Glutamatergic neuron (in vitro differentiated cells): ENCODE measurements around the gene MAGI1. TPM values are rescaled to one million over a fixed set of nuclear protein-coding genes. Genes with fewer than 3 reads are reported as not detected.

ENCODE experiments used
- DNase-seq: peaks from one replicate; pipeline ENCODE4 v3.0.0; 2022
- H3K27ac Mint-ChIP-seq: one replicate; pipeline ENCODE4 v1.8.0; 2020; ENCODE audit warnings: mild to moderate bottlenecking, mixed read lengths, inconsistent platforms; ENCODE audit not compliant: unreplicated experiment
- H3K27me3 Mint-ChIP-seq: one replicate; pipeline ENCODE4 v1.8.0; 2020; ENCODE audit warnings: mild to moderate bottlenecking, moderate library complexity, mixed read lengths, inconsistent platforms; ENCODE audit not compliant: unreplicated experiment
- H3K36me3 Mint-ChIP-seq: one replicate; pipeline ENCODE4 v1.8.0; 2020; ENCODE audit warnings: mild to moderate bottlenecking, mixed read lengths, inconsistent platforms; ENCODE audit not compliant: unreplicated experiment
- H3K4me1 Mint-ChIP-seq: one replicate; pipeline ENCODE4 v1.8.0; 2020; ENCODE audit warnings: mild to moderate bottlenecking, low read depth, mixed read lengths, inconsistent platforms; ENCODE audit not compliant: unreplicated experiment
- H3K4me3 Mint-ChIP-seq: one replicate; pipeline ENCODE4 v1.8.0; 2020; ENCODE audit warnings: mild to moderate bottlenecking, mixed read lengths, inconsistent platforms; ENCODE audit not compliant: unreplicated experiment
- H3K9me3 Mint-ChIP-seq: one replicate; pipeline ENCODE4 v1.8.0; 2020; ENCODE audit warnings: mild to moderate bottlenecking, moderate library complexity, mixed read lengths, inconsistent platforms; ENCODE audit not compliant: unreplicated experiment
- CTCF ChIP-seq: fragments of 200-600 bp; sonication (generic); IDR thresholded peaks from one replicate; pipeline ENCODE4 v1.5.0; 2021; ENCODE audit not compliant: partially characterized antibody, unreplicated experiment
- total RNA-seq: library from RNA; stranded (reverse); fragmentation: NEBNext Ultra II Directional; extraction: Animal tissue kit (Norgen Biotek cat#: 25700); gene quantifications from one replicate; pipeline ENCODE4 v1.2.1, GENCODE V29; 2021; ENCODE audit not compliant: unreplicated experiment

MAGI1 gene
- total RNA-seq, 1 donor from 2014 or later: 46.5 TPM

GRCh38 chr3:65807225-65807624 is 231.5 kb downstream of the MAGI1 start:
- peaks cover 11% of the 10 kb centered on the region for H3K36me3 Mint-ChIP-seq
- TF ChIP-seq CTCF: no peak
- H3K27ac Mint-ChIP-seq: no peak overlapping the region
- no peaks in the 10 kb centered on the region for H3K27me3 Mint-ChIP-seq
- peaks cover 4% of the 10 kb centered on the region for H3K9me3 Mint-ChIP-seq
- no peak for DNase-seq
- H3K4me1 Mint-ChIP-seq: peaks cover 3% of the 10 kb centered on the region
- H3K4me3 Mint-ChIP-seq: no peak overlapping the region

- Mint-ChIP-seq H3K9me3 (peaks cover 4% of the 10 kb centered on the region), H3K27ac (no peak overlapping the region), H3K4me1 (no peaks in the 10 kb centered on the region), H3K27me3 (no peaks in the 10 kb centered on the region), H3K4me3 (no peak overlapping the region), H3K36me3 (peaks cover 11% of the 10 kb centered on the region)
- no peak for DNase-seq
- TF ChIP-seq CTCF: no peak
Measured at GRCh38 chr3:65806600-65806999, 232.1 kb downstream of the MAGI1 start.

GRCh38 chr3:65796676-65797075 is 242.0 kb downstream of the MAGI1 start:
- DNase-seq: no peak
- Mint-ChIP-seq H3K4me1 (peaks cover 1% of the 10 kb centered on the region), H3K36me3 (no peaks in the 10 kb centered on the region), H3K27ac (no peak overlapping the region), H3K4me3 (no peak overlapping the region), H3K27me3 (no peaks in the 10 kb centered on the region), H3K9me3 (no peaks in the 10 kb centered on the region)
- no peak for TF ChIP-seq CTCF

GRCh38 chr3:65795166-65795565 is 243.6 kb downstream of the MAGI1 start:
- H3K27ac Mint-ChIP-seq: no peak overlapping the region
- no peak for TF ChIP-seq CTCF

GRCh38 chr3:65793495-65794200 is 245.1 kb downstream of the MAGI1 start:
- DNase-seq: no peak
- Mint-ChIP-seq H3K27me3 (no peaks in the 10 kb centered on the region), H3K4me1 (peaks cover 3% of the 10 kb centered on the region), H3K36me3 (no peaks in the 10 kb centered on the region), H3K4me3 (no peak overlapping the region), H3K27ac (no peak overlapping the region), H3K9me3 (no peaks in the 10 kb centered on the region)
- no peak for TF ChIP-seq CTCF

More at GRCh38 chr3:65795166-65795565, 243.6 kb downstream of the MAGI1 start:
- DNase-seq: no peak
- no peaks in the 10 kb centered on the region for H3K27me3 Mint-ChIP-seq
- H3K36me3 Mint-ChIP-seq: no peaks in the 10 kb centered on the region
- no peak overlapping the region for H3K4me3 Mint-ChIP-seq
- no peaks in the 10 kb centered on the region for H3K9me3 Mint-ChIP-seq
- H3K4me1 Mint-ChIP-seq: peaks cover 3% of the 10 kb centered on the region
